Liver (tissue), 9 donors: Measurements from ENCODE around the gene KRT85. TPM values are rescaled to one million over a fixed set of nuclear protein-coding genes. Genes with fewer than 3 reads are reported as not detected.
A peak's percentile ranks its signal among the peaks of the same experiment; 100 is the strongest.

Experiments used
- DNase-seq: peaks from one replicate; pipeline ENCODE4 v3.0.0-alpha.2; 2017; ENCODE audit warnings: low spot score
- H3K27ac ChIP-seq, 2 donors: one replicate each; pipeline ENCODE4 v1.7.0; 2013; ENCODE audit warnings: inconsistent platforms in 2 of 2, low read length in 2 of 2, control low read depth in 1 of 2, low read depth in 1 of 2, mild to moderate bottlenecking in 1 of 2
- H3K27me3 ChIP-seq, 4 donors: one replicate each; pipeline versions ENCODE4 v1.6.1 to v1.7.0; 2013; ENCODE audit warnings: low read length in 3 of 4, inconsistent platforms in 1 of 4, mild to moderate bottlenecking in 1 of 4, moderate library complexity in 1 of 4; ENCODE audit not compliant: control insufficient read depth in 4 of 4, insufficient read depth in 4 of 4
- H3K36me3 ChIP-seq, 4 donors: one replicate each; pipeline versions ENCODE4 v1.6.1 to v1.7.0; 2013; ENCODE audit warnings: low read length in 3 of 4, mild to moderate bottlenecking in 3 of 4, low read depth in 1 of 4, moderate library complexity in 1 of 4; ENCODE audit not compliant: control insufficient read depth in 4 of 4, insufficient read depth in 3 of 4
- H3K4me1 ChIP-seq, 4 donors: one replicate each; pipeline versions ENCODE4 v1.6.1 to v1.7.0; 2013; ENCODE audit warnings: low read length in 3 of 4, mild to moderate bottlenecking in 3 of 4, moderate library complexity in 1 of 4; ENCODE audit not compliant: control insufficient read depth in 4 of 4, insufficient read depth in 4 of 4
- H3K4me3 ChIP-seq, 3 donors: one replicate each; pipeline versions ENCODE4 v1.6.1 to v1.7.0; 2013; ENCODE audit warnings: low read length in 3 of 3, control low read depth in 1 of 3, low read depth in 1 of 3, mild to moderate bottlenecking in 1 of 3
- H3K9ac ChIP-seq, 2 donors: one replicate each; pipeline ENCODE4 v1.7.0; 2013; ENCODE audit warnings: low read length in 2 of 2, mild to moderate bottlenecking in 2 of 2, moderate library complexity in 2 of 2, control low read depth in 1 of 2, low read depth in 1 of 2
- H3K9me3 ChIP-seq, 4 donors: one replicate each; pipeline versions ENCODE4 v1.6.1 to v1.7.0; 2013; ENCODE audit warnings: low read length in 3 of 4; ENCODE audit not compliant: control insufficient read depth in 4 of 4
- ATF3 ChIP-seq: IDR thresholded peaks from 2 replicates; pipeline ENCODE4 v1.6.1; 2016; ENCODE audit warnings: antibody characterized with exemption
- CTCF ChIP-seq: fragments of 150-350 bp; IDR thresholded peaks from 2 replicates; pipeline ENCODE4 v1.5.1; 2017; ENCODE audit warnings: improper control_type of control experiment, low read depth, low read length; ENCODE audit not compliant: missing input control
- FOXA1 ChIP-seq: IDR thresholded peaks from 2 replicates; pipeline ENCODE4 v1.6.1; 2016; ENCODE audit warnings: antibody characterized with exemption
- FOXA2 ChIP-seq: IDR thresholded peaks from 2 replicates; pipeline ENCODE4 v1.6.1; 2016; ENCODE audit warnings: antibody characterized with exemption
- GABPA ChIP-seq, 2 donors: IDR thresholded peaks in 1 of 2; conservative IDR thresholded peaks in 1 of 2; 2 replicates each; pipeline ENCODE4 v1.6.1; 2016; ENCODE audit warnings: antibody characterized with exemption in 2 of 2, mild to moderate bottlenecking in 1 of 2, moderate library complexity in 1 of 2
- HNF4A ChIP-seq, 2 donors: conservative IDR thresholded peaks; 2 replicates each; pipeline ENCODE4 v1.6.1; 2016; ENCODE audit warnings: antibody characterized with exemption in 2 of 2, mild to moderate bottlenecking in 2 of 2
- HNF4G ChIP-seq: IDR thresholded peaks from 2 replicates; pipeline ENCODE4 v1.6.1; 2016; ENCODE audit warnings: antibody characterized with exemption
- JUND ChIP-seq, 2 donors: IDR thresholded peaks; 2 replicates each; pipeline ENCODE4 v1.6.1; 2016; ENCODE audit warnings: antibody characterized with exemption in 2 of 2
- NR2F2 ChIP-seq: IDR thresholded peaks from 2 replicates; pipeline ENCODE4 v1.6.1; 2016; ENCODE audit warnings: antibody characterized with exemption
- RAD21 ChIP-seq, 2 donors: IDR thresholded peaks; 2 replicates each; pipeline ENCODE4 v1.6.1; 2016; ENCODE audit warnings: antibody characterized with exemption in 2 of 2, mild to moderate bottlenecking in 2 of 2
- REST ChIP-seq: IDR thresholded peaks from 2 replicates; pipeline ENCODE4 v1.6.1; 2016; ENCODE audit warnings: antibody characterized with exemption, mild to moderate bottlenecking
- RXRA ChIP-seq, 2 donors: IDR thresholded peaks; 2 replicates each; pipeline ENCODE4 v1.6.1; 2017 to 2018; ENCODE audit warnings: antibody characterized with exemption in 2 of 2, mild to moderate bottlenecking in 1 of 2
- SP1 ChIP-seq: IDR thresholded peaks from 2 replicates; pipeline ENCODE4 v1.6.1; 2018; ENCODE audit warnings: antibody characterized with exemption, mild to moderate bottlenecking
- TAF1 ChIP-seq: conservative IDR thresholded peaks from 2 replicates; pipeline ENCODE4 v1.6.1; 2016; ENCODE audit warnings: antibody characterized with exemption, mild to moderate bottlenecking
- YY1 ChIP-seq: IDR thresholded peaks from 2 replicates; pipeline ENCODE4 v1.6.1; 2016; ENCODE audit warnings: antibody characterized with exemption, mild to moderate bottlenecking
- ZBTB33 ChIP-seq: IDR thresholded peaks from 2 replicates; pipeline ENCODE4 v1.6.1; 2016; ENCODE audit warnings: antibody characterized with exemption
- WGBS: extraction: QIAGEN DNeasy Blood & Tissue Kit; methylation state at CpG from one replicate; pipeline ENCODE4 v1.1.7; 2013; 5-methylcytosine and 5-hydroxymethylcytosine counted together
- polyA plus RNA-seq, 2 donors: library from polyadenylated mRNA; stranded (reverse) in 1 of 2; unstranded in 1 of 2; fragments of 200-250 nt in 1 of 2; fragments of >200 nt in 1 of 2; fragmentation: Nextera tagmentation in 1 of 2; extraction: Ambion mirVana in 1 of 2; gene quantifications; one replicate each; pipeline versions ENCODE4 v1.2.1 to v1.2.3, GENCODE V29; 2013 to 2015
- total RNA-seq, 2 donors: library from RNA; depleted of rRNA; stranded (reverse); fragments of >200 nt; gene quantifications; one replicate each; pipeline ENCODE4 v1.2.3, GENCODE V29; 2014
- donor health status: healthy.
- donor health status: healthy.
- donor health status: healthy.
- donor health status: healthy.
- donor health status: healthy.

The KRT85 gene
- total and polyA plus RNA-seq, 4 donors, result not detected

GRCh38 chr12:52336641-52337040 lies 30.6 kb downstream of the KRT85 start:
- Histone ChIP-seq H3K9ac (no peak overlapping the region), H3K36me3 (no peaks in the 10 kb centered on the region), H3K9me3 (no peaks in the 10 kb centered on the region), H3K4me1 (peaks cover 0 to 20% (median 16%) of the 10 kb centered on the region in 4 donors), H3K4me3 (no peak overlapping the region), H3K27me3 (no peaks in the 10 kb centered on the region), H3K27ac (no peak overlapping the region)
- no peak for TF ChIP-seq ZBTB33
- no peak for TF ChIP-seq FOXA1
- no peak for TF ChIP-seq HNF4G
- TF ChIP-seq RXRA (IDR thresholded peaks at IDR 0.05), result no peak
- DNase-seq, result no peak
- 79% methylated on average over 2 of the region's 2 CpGs for WGBS

GRCh38 chr12:52335598-52336262 lies 31.6 kb downstream of the KRT85 start:
- no peak overlapping the region for H3K4me3 ChIP-seq
- no peaks in the 10 kb centered on the region for H3K27me3 ChIP-seq
- peak overlapping the region in 1 of 2 donors; percentile 29 for H3K27ac ChIP-seq
- peaks cover 0 to 29% (median 23%) of the 10 kb centered on the region in 4 donors for H3K4me1 ChIP-seq
- no peaks in the 10 kb centered on the region for H3K9me3 ChIP-seq
- DNase-seq, result no peak
- WGBS, result 33% methylated on average over 4 of the region's 4 CpGs
- no peak overlapping the region for H3K9ac ChIP-seq
- no peaks in the 10 kb centered on the region for H3K36me3 ChIP-seq
- peak; percentile 30 for TF ChIP-seq ATF3
- peak in 1 of 2 donors; percentile 59 for TF ChIP-seq JUND (IDR thresholded peaks at IDR 0.05)
- no peak for TF ChIP-seq GABPA (IDR thresholded peaks at IDR 0.05 in 1 of 2, conservative IDR thresholded peaks at IDR 0.05 in 1 of 2)
- peak; percentile 28 for TF ChIP-seq YY1
- TF ChIP-seq TAF1, result no peak
- TF ChIP-seq NR2F2, result no peak
- TF ChIP-seq REST, result peak; percentile 65
- TF ChIP-seq ZBTB33, result peak; percentile 66
- TF ChIP-seq HNF4G, result peak; percentile 85
- TF ChIP-seq FOXA1, result peak; percentile 21
- peak; percentile 77 to 85 for TF ChIP-seq RXRA (IDR thresholded peaks at IDR 0.05)
- peak; percentile 26 for TF ChIP-seq FOXA2
- no peak for TF ChIP-seq RAD21 (IDR thresholded peaks at IDR 0.05)
- peak; percentile 96 to 97 for TF ChIP-seq HNF4A (conservative IDR thresholded peaks at IDR 0.05)
- peak; percentile 86 for TF ChIP-seq SP1
- TF ChIP-seq CTCF, result no peak
